HG03457 (cell line): ENCODE measurements around the gene ARHGAP42.

Experiments used
- ATAC-seq: cut with Tn5 transposase; IDR thresholded peaks from one replicate; pipeline ENCODE4 v1.9.1; 2021; ENCODE audit warnings: moderate number of reproducible peaks; ENCODE audit not compliant: unreplicated experiment

The ARHGAP42 gene

DNA sequence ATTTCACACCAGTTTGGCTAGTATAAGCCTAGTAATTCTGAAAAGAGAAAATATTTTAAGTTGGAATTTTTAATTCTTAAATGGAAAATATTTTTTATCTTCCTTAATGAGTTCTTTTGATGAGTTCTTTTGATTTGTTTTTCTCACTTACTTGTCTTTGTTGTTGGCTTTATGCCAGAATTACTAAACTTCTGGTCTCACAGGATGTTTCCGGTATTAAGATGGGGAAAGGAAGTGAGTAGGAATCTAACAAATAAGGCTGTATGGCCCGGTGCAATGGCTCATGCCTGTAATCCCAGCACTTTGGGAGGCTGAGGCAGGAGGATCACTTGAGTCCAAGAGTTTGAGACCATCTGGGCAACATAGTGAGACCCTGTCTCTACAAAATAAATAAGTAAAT is 106.4 kb downstream of the ARHGAP42 start:
- ATAC-seq: no peak

GRCh38 chr11:100794446-100794845 is 107.4 kb downstream of the ARHGAP42 start:
- ATAC-seq: no peak

- ATAC-seq: no peak
Measured at GRCh38 chr11:100799445-100799844, 112.4 kb downstream of the ARHGAP42 start.

GRCh38 chr11:100800202-100800601 is 113.1 kb downstream of the ARHGAP42 start:
- no peak for ATAC-seq

DNA sequence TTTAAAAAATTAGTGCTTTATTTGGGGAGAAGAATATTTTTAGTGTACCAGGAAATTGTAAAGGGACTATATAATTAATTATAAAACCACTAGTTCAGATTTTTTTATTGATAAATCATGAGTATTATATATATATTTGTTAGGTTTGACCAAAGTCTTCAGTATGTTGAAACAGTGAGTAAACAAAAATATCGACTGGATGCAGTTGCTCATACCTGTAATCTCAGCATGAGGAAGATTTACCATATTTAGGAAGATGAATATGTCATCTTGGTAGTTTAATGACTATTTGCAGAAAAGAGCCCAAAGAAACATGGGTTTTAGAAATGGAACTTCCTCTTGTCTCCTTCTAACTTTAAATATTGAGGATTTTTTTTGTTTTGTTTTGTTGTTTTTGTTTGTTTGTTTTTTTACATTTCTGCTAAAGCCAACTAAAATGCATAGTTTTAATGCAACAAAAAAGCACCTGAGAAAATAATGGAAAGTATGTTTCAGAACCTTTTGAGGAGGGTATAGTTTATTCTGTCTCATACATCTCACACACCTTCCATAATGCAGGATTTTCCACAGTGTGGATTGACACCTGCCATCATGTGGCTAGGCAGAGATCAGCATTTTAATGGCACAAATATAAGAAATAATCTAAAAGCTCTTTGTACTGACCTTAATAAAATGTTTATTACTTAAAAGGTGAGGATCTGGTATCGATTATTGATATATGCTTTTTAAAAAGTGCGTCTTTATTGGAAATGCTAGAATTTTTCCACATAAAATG is 114.3 kb downstream of the ARHGAP42 start:
- no peak for ATAC-seq

- no peak for ATAC-seq
Measured at GRCh38 chr11:100805506-100806199, 118.6 kb downstream of the ARHGAP42 start.

DNA sequence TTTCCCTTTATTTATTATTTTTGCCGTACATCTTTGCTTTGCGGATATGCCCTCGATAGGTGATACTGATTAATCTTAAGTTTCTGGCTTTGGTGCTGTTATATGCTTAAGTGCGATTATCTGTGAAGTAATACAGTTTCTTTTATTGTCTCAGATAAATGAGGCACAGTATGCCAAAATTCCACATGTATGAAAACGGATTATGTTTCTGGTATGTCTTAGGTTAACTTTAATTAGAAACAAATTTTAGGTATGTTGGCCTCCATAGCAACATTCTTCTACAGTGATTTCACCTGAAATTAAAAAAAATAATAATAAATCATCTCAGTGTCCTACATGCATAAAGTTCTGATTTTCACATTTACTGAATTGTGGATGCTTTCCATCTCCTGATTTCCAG is 119.2 kb downstream of the ARHGAP42 start:
- ATAC-seq: no peak

GRCh38 chr11:100808904-100809491 is 121.9 kb downstream of the ARHGAP42 start:
- no peak for ATAC-seq

GRCh38 chr11:100810146-100810545 is 123.1 kb downstream of the ARHGAP42 start:
- no peak for ATAC-seq

DNA sequence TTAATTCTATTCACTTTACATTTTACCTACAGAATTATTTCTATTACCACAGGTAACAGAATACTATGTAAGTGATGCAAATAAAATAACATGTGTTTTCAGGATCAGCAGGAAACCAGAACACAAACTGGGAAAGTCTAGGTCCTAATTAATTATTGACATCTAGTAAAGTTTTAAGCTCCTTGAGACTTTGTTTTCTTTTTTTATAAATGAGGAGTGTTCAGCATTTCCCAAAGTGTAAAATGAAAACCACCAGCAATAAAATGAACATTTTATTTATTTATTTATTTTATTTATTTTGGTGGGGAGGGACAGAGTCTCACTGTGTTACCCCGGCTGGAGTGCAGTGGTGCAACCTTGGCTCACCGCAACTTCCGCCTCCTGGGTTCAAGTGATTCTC is 123.6 kb downstream of the ARHGAP42 start:
- no peak for ATAC-seq

DNA sequence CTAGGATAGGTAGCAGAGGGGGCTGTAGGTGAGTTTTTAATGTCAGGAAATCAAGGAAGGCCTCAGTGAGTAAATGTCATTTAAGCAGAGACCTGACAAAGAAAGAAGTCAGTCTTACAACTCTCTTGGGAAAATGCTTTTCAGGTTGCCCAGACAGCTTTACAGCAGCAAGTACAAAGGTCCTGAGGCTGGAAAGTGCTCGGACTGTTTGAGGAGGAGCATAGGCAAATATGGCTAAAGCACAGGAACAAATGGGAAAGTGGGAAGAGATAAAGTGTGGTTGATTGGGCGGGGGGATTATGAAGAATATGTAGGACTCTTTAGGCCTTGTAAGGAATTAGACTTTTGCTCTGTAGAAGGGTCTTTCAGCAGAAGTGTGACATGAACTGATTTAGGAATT is 125.4 kb downstream of the ARHGAP42 start:
- ATAC-seq: no peak

DNA sequence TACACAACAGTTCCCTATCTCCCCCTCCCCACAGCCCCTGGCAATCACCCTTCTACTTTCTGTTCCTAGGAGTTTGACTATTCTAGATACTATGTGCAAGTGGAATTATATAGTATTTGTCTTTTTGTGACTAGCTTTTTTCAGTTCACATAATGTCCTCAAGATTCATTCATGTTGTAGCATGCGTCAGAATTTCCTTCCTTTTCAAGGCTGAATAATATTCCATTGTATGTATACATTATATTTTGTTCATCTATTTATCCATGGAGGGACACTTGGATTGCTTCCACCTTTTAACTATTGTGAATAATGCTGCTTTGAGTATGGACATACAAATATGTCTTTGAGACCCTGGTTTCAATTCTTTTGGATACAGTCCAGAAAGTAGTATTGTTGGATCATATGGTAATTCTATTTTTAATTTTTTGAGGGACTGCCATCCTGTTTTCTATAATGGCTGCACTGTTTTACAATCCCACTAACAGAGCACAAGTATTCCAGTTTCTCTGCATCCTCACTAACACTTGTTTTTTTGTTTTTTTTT is 128.8 kb downstream of the ARHGAP42 start:
- no peak for ATAC-seq

GRCh38 chr11:100816823-100817222 is 129.7 kb downstream of the ARHGAP42 start:
- ATAC-seq: no peak

- no peak for ATAC-seq
Measured at GRCh38 chr11:100817620-100818019, 130.5 kb downstream of the ARHGAP42 start.

DNA sequence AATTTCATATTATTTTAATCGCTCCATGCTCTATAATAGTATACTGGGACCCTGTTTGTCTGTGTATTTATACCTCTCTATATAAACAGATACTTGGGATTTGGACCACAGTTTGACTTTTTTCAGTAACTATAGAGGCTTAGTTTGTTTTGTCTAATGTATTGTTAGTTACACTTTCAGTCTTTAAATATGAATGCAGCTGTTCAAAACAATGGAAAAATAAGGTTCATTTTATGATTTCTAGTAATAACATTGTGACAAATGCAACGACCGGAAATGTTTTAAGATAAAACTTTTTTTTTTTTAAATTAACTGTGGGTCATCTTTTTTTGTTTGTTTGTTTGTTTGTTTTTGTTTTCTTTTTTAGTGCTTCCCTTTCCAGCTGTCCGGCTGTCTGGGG is 133.5 kb downstream of the ARHGAP42 start:
- ATAC-seq: no peak

- ATAC-seq: no peak
Measured at GRCh38 chr11:100821198-100821597, 134.1 kb downstream of the ARHGAP42 start.

GRCh38 chr11:100823360-100823759 is 136.3 kb downstream of the ARHGAP42 start:
- ATAC-seq: no peak

DNA sequence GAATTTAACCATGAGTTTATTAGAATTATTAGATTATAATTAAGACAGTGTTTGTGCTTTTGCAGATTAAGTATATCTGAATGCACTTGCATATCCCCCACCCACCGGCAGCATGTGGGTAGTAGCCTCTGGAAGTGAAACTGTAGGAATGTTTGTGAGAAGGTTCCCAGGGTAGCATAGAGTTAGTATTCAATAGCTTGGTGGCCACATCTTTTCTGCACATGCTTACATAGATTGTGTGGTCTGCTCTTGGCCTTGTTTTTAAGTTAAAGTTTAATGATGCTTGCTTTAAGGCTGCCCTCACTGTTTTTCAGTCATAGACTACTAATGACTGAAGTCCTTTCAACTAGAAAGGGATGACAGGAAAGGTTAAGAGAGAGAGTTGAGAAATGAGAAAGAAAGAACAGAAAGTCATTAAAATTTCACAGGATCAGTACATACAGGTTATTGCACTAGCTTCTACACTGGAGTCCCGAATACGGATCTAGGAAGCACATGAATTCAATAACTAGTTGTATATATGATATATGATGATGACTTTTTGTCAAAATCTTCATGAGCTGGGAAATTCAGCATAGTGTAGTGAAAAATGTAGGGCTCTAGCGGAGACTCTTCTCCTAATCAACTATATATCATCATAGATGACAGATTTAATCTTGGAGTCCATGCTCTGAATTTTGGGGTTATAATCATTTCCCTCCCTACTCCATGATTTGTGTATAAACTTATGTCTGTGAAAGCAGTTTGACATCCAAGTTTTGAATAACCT is 137.1 kb downstream of the ARHGAP42 start:
- no peak for ATAC-seq

- no peak for ATAC-seq
Measured at GRCh38 chr11:100825626-100826025, 138.5 kb downstream of the ARHGAP42 start.

DNA sequence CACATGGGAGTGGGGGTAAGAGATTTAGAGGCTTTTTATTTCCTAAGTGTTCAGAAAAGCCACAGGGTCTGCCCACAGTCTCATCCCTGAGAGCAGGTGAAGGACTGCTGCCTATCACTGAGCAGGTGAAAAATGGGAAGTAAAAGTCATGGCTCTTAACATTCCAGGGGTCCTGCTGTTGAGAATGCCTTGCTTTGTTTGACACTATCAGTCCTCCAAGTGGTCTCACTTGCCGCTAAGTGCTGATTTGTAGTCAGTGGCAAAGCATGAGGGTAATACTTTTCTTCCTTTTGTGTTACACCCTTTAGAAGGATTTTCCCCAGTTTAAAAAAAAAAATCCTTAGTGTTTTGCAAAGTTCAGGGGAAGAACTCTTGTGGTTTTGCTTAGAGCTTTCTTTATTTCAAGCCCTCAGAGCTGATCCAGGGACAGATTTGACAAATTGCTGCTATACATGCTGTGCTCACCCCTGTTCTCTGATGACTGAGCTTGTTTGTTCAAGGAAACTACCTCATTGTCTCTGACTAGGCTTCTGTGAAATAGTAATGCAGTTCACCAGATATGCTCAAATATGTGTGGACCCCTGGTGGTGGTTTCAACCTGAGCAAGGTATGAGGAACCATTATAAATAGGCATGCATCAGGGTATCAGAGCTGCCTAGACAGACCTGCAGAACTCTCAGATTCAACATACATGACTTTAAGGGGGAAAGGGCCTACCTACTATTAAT is 141.0 kb downstream of the ARHGAP42 start:
- no peak for ATAC-seq
